SKM-1 (cell line): Measurements from ENCODE around the gene EZH1.
A peak's percentile ranks its signal among the peaks of the same experiment; 100 is the strongest.
"Not testable (repeated sequence)": the region's sequence is repeated elsewhere in the genome, so short reads cannot be mapped to it uniquely, and the experiment has no call there.

Experiments
- DNase-seq: peaks from one replicate; lab custom pipeline; 2025; ENCODE audit not compliant: unreplicated experiment; lab: John Stamatoyannopoulos, UW

EZH1 gene

GRCh38 chr17:42773290-42774035 lies 28.6 kb upstream of the EZH1 start, which contains the start of gene VPS25:
TSS of gene VPS25 (plus strand) at chr17:42773449. CDS start at chr17:42773476, 27 bp downstream.
- peak; percentile 69 for DNase-seq

DNA sequence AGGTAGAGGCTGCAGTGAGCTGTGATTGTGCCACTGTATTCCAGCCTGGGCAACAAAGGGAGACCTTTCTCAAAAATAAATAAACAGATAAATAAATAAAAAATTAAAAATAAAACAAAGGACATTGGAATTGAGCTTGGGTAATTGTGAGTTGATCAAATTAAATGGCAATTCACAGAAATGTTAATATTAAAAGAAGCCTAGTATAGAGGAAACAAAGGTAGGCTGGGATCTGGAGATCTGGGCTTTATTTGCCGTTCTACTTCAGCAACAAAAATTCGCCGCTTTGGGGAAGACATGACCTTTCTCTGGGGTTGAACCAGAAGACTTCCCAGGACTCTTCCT lies 28.1 kb upstream of the EZH1 start:
- DNase-seq, result no peak

DNA sequence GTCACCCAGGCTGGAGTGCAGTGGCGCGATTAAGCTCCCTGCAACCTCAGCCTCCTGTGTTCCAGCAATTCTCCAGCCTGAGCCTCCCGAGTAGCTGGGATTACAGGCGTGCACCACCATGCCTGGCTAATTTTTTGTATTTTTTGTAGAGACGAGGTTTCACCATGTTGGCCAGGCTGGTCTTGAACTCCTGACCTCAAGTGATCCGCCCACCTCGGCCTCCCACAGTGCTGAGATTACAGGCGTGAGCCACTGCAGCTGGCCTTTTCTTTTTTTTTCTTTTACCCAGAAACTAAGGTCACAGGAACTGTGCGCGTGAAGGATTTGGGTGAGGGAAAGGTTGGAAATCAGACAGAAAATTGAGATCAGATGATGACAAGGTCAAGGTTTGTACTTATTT lies 25.1 kb upstream of the EZH1 start:
- not testable (repeated sequence) for DNase-seq

GRCh38 chr17:42768006-42768405 lies 23.2 kb upstream of the EZH1 start:
- DNase-seq, result not testable (repeated sequence)

DNA sequence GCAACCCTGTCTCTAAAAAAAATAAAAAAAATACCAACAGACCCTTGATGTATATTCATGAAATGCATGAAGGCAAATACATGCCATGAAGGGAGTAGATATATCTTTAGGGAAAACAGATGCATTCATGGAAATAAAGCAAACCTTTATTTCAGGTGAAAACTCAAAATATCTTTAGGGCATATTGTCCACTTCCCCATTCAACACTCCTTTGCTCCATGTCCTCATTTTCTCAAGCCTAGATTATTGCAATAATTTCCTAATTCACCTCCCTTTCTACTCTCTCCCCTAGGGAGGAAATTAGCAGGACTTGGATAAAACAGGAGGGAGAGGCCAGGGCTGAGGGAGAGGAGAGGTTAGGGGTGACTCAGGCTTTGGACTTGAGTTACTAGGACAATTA lies 22.7 kb upstream of the EZH1 start:
- DNase-seq, result no peak

GRCh38 chr17:42766124-42766523 lies 21.3 kb upstream of the EZH1 start:
- DNase-seq, result no peak

GRCh38 chr17:42761638-42762037 lies 16.8 kb upstream of the EZH1 start:
- DNase-seq, result no peak

DNA sequence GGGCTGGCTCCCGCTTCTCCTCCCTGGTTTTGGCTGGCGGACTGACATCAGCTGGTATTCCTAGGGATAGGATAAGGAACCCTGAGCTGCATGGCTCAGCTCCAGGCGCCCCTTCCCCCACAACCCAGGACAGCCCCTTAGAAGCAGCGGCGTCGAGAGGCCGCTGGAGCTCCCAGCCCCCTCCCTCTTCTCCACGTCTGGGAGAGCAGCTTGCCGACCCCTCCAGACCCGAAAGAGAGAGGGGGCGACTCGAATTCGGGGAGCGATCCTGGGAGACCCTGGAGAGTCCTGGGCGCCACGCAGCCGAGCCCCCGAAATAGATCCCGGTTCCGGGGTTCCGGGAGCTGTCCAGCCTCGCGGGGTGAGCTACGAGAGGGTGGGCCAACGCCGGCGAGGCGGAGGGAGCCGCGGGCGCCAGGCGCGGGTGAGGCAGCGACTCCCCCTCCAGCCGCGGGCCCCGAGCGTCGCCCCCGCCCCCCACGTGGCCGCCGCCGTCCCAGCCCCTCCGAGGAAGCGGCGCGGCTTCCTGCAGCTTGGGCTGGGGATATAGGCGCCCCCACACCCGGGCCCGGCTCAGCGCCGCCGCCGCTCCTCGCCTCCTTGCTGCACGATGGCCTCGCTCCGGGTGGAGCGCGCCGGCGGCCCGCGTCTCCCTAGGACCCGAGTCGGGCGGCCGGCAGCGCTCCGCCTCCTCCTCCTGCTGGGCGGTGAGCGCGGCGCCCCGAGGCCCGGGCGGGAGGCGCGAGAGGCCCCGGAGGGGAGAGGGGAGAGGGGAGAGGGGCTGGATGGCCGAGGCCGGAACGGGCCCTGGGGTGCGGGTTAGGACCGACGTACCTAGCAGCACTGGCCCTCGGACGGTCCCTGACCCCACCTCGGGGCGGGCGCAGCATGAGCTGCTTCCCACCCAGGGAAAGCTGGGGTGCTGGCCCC lies 16.1 kb upstream of the EZH1 start, which contains the start of gene RAMP2:
Gene RAMP2, plus strand, starts transcription at position 576 of the 930 bp plus-strand sequence. Its CDS starts 35 bp downstream, at position 611.
- DNase-seq, result no peak

DNA sequence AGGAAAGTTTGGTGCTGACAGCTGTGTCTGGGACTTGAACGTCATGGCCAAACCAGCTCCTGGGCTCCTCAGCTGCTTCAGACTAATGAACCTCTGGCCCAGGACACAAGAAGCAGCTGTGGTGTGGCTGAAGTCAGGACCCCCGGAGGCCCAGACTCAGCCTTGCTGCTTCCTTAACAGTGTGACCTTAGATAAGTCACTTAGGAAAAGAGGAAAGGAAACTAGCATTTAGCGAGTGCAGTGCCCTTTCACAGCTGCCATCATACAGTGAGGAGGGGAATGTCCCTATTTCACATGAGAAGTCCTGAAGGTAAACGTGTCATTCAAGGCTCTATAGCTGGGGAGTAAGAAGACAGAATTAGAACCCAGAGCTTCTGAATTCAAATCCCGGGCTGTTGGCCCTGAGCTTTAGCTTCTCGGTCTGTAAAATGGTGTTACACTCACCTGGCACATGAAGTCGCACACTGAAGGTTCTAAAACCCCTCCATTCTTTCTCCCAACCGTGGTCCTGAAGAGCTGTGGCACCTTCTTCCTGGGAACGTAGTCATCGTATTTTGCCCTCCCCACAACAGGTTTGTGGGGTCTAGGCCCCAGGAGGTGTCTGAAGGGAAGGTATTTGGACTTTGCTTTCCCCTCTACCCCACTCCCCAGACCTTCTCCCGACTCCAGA lies 15.3 kb upstream of the EZH1 start:
- DNase-seq, result no peak

DNA sequence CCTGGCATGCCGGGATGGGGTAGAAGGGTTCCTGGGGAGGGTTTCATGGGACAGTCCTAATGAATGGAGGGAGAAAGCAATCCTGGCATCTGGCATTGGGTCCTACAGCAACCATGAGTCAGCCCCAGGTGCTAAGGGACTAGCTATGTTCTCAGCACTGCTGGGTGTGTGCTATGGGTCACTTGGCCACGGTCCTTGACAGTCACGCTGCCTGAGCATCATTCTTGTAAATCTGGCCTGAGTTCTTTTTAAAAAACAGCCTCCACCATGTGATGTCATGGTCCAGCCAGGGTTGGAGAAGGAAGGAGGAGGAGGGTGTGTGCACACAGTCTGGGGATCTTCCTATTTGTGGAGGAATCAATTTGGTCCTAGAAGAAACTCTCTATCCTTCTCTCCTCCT lies 9.9 kb upstream of the EZH1 start:
- DNase-seq, result no peak

DNA sequence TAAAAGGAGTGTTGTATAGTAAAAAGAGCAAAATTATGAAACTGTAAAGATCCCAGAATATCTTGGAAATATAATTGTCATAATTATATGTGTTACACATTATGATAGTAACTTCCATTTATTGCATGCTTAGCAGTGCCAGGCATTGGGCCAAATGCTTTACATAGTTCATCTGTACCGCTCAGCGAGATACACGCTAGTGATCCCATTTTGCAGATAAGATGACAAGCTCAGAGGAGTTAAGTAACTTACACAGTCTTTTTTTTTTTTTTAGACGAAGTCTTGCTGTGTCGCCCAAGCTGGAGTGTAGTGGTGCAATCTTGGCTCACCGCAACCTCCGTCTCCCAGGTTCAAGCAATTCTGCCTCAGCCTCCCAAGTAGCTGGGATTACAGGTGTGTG lies 6.8 kb upstream of the EZH1 start:
- DNase-seq, result no peak

- no peak for DNase-seq
These were observed 6.0 kb upstream of the EZH1 start for GRCh38 chr17:42750739-42751344.

DNA sequence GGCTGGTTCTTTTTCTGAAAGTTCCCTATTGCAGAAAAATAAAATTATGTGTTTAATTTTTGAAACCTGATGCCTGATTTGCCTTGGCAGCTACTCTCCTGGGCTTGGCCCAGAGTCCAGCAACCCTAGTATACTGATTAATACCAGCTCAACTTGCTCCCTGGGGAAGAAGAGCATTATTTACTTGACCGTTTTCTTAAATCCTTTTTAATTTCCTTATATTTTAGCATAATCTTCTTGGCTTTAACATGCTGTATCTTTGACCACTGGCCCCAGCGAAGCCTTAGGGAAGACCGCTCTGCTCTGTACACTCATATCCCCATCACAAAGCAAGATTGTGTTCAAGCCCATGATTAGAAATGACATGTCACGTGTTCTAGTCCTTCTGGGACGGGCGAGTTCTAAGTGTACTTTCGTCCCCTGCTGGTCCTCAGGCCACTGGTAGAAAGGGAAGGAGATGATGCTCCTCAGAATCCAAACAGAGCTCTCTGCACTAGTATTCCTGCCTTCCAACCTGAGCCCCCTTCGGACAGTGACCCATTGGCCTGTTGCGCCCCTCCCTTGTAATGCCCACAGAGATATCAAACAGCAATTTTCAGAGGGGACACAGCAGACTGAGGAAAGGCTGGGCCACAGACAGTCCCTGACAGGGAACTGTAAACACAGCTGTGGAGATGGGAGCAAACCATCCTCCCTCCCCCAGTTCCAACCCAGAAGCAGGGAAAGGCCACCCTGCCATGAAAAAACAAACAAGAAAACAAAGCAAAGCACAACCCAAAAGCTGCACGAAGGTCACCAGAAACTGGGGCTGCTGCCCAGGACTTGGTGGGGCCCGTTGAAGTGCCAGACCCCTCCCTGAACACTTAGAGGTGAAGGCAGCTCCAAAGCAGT lies 4.3 kb upstream of the EZH1 start:
- DNase-seq, result no peak

GRCh38 chr17:42748202-42748907 lies 3.5 kb upstream of the EZH1 start:
- DNase-seq, result no peak

DNA sequence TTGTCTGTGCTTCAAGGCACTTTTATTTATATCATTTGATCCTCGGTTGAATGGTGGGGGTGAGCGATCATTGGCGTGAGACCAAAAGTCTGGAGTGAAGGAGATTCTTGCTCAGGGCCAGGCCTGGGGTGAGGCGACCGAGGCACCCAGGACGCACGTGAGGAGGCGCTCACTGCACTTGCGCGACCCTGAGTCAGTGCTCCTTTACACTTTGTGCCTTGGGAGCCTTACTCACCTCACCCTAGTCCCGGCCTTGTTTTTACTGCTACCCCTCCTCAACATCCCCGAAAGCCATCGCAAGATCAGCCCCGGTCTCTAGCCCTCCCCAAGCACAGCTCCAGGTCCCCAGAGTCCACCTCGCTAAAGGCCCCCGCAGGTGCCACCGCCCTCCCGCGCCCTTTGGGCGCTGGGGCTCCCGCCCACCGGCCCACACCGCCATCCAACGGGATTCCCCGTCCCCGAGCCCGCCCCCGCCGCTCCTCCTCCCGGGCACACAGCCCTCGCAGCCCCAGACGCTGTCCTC lies 496 bp downstream of the EZH1 start:
- DNase-seq, result no peak

DNA sequence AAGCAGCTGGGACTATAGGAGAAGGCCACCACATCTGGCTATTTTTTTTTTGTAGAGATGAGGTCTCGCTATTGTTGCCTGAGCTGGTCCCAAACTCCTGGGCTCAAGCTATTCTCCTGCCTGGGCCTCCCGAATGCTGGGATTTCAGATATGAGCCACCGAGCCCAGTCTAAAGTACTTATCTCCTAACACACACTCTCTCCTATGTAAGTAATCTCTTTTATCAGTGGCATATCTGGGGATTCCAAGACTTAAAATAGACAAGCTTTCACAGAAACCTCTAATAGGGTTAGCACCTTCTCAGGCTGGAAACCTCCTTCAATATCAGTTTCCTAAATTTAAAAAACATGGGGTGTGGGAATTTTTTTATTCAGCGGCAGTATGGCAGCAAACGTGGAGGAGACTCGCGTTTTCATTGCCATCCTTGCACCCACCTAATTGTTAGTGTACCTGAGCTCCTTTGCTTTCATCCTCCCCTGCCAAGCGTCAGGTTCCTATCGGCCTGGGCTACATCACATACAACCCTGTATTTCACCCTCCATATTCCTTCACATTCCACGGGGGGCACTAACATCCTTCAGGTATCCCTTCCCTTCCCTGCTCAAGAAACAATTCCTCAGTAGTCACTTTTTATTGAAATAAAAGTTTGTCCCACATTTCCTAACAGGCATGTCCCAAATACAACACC lies 1.1 kb downstream of the EZH1 start:
- no peak for DNase-seq

DNA sequence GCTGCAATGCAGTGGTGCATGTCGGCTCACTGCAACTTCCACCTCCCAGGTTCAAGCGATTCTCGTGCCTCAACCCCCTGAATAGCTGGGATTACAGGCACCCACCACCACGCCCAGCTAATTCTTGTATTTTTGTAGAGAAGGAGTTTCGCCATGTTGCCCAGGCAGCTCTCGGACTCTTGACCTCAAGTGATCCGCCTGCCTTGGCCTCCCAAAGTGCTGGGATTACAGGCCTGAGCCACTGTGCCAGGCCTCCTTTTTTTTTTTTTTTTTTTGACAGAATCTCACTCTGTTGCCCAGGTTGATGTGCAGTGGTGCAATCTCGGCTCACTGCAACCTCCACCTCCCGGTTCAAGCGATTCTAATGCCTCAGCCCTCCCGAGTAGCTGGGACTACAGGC lies 1.9 kb downstream of the EZH1 start:
- not testable (repeated sequence) for DNase-seq

DNA sequence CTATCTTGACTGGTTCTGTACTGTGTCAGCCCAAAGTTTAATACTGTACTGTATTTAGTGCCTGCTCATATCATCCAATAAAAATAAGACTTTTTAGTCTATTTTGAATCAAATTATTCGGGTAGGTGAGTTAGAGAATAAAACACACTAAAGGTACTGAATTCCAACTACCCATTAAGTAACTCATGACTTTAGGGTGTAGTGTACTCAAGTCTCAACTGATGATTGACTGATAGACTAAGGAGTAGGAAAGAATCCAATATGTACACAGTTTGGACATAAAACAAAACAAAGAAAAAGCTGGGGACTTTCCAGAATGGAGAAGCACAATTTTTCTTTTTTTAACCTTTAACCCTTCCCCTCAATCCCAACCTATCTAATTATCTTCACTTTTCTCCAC lies 4.1 kb downstream of the EZH1 start:
- DNase-seq, result no peak

DNA sequence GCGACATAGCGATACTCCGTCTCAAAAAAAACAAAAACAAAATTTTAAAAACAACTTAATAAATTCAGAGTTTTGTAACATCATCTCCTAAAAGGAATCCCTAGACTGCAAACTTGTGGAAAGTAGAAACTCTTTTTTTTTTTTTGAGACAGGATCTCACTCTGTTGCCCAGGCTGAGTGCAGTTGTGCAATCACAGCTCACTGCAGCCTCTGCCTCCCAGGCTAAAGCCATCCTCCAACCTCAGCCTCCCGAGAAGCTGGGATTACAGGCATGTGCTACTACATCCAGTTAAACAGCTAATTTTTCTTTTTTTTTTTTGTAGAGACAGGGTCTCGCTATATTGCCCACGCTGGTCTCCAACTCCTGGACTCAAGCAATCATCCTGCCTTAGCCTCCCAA lies 19.7 kb downstream of the EZH1 start:
- DNase-seq, result no peak
